Kidney (tissue), 14 donors: ENCODE results near the gene CTIF. TPM values are rescaled to one million over a fixed set of nuclear protein-coding genes. Genes with fewer than 3 reads are reported as not detected.

ENCODE experiments used
- DNase-seq, 5 donors: peaks; one replicate each; pipeline ENCODE4 v3.0.0-alpha.2; 2013 to 2020
- FAIRE-seq: peaks from 2 replicates; lab custom pipeline; 2012; peaks lifted over from hg19 to GRCh38; lab: Jason Lieb, UNC
- H3K27ac ChIP-seq, 2 donors: one replicate each; pipeline ENCODE4 v1.7.0; 2013; ENCODE audit warnings: low read depth in 2 of 2, low read length in 2 of 2, inconsistent platforms in 1 of 2
- H3K27me3 ChIP-seq: one replicate; pipeline ENCODE4 v1.7.1; 2013; ENCODE audit warnings: low read length, inconsistent platforms; ENCODE audit not compliant: control insufficient read depth, insufficient read depth
- H3K36me3 ChIP-seq, 3 donors: one replicate each; pipeline versions ENCODE4 v1.7.0 to v1.7.1; 2013; ENCODE audit warnings: low read length in 3 of 3, control low read depth in 1 of 3, inconsistent platforms in 1 of 3; ENCODE audit not compliant: insufficient read depth in 3 of 3, control insufficient read depth in 2 of 3
- H3K4me1 ChIP-seq, 3 donors: one replicate each; pipeline versions ENCODE4 v1.7.0 to v1.7.1; 2013; ENCODE audit warnings: low read length in 3 of 3, inconsistent platforms in 1 of 3, low read depth in 1 of 3; ENCODE audit not compliant: control insufficient read depth in 2 of 3, insufficient read depth in 2 of 3
- H3K4me3 ChIP-seq, 3 donors: one replicate each; pipeline versions ENCODE4 v1.7.0 to v1.8.1; 2013; ENCODE audit warnings: low read length in 3 of 3, control low read depth in 1 of 3, inconsistent platforms in 1 of 3
- H3K9ac ChIP-seq, 3 donors: one replicate each; pipeline versions ENCODE4 v1.7.0 to v1.7.1; 2013; ENCODE audit warnings: low read length in 3 of 3, control low read depth in 1 of 3, inconsistent platforms in 1 of 3
- H3K9me3 ChIP-seq, 3 donors: one replicate each; pipeline versions ENCODE4 v1.7.0 to v1.7.1; 2013; ENCODE audit warnings: low read length in 3 of 3, control low read depth in 1 of 3, inconsistent platforms in 1 of 3; ENCODE audit not compliant: control insufficient read depth in 2 of 3, insufficient read depth in 1 of 3
- CTCF ChIP-seq: IDR thresholded peaks from 3 replicates; pipeline ENCODE4 v1.5.1; 2012; ENCODE audit warnings: mild to moderate bottlenecking, moderate library complexity, borderline replicate concordance; ENCODE audit not compliant: insufficient read depth; ENCODE audit errors: extremely low read depth
- intact Hi-C: fragments of 100-400 bp; cut with DNase I; formaldehyde crosslinking; loops from one replicate; pipeline ENCODE4 v1.11.1; 2022
- polyA plus RNA-seq: library from polyadenylated mRNA; stranded (reverse); fragments of 350-450 nt; fragmentation: Illumina TruSeq; extraction: RNeasy Lipid Tissue Mini Kit (QIAGEN cat#74804); gene quantifications from one replicate; pipeline ENCODE4 v1.2.3, GENCODE V29; 2014; ENCODE audit warnings: low read depth, low replicate concordance; ENCODE audit not compliant: insufficient read depth
- total RNA-seq: library from RNA; stranded (reverse); fragmentation: NEBNext Ultra II Directional; extraction: Animal tissue kit (Norgen Biotek cat#: 25700); gene quantifications from one replicate; pipeline ENCODE4 v1.2.1, GENCODE V29; 2021
- donor health status: control.
- donor health status: control.
- donor health status: control.
- donor health status: control.
- donor health status: control.
- donor health status: DM: yes; HTN: yes; CAD: no.
- donor health status: Normal renal cell carcinoma (clear cell type).

The CTIF gene
- total and polyA plus RNA-seq, 2 donors from 2014 or later, result 37.3 to 41.9 TPM

- H3K4me1 ChIP-seq, result no peaks in the 10 kb centered on the region
- FAIRE-seq (no peak), DNase-seq (peak in 1 of 5 donors; percentile 38)
- H3K27ac ChIP-seq, result no peak overlapping the region
- no peaks in the 10 kb centered on the region for H3K9me3 ChIP-seq
- H3K9ac ChIP-seq, result no peak overlapping the region
- no peak overlapping the region for H3K4me3 ChIP-seq
- no peaks in the 10 kb centered on the region for H3K27me3 ChIP-seq
- intact Hi-C loops, result no loop called here
- TF ChIP-seq CTCF, result no peak
- H3K36me3 ChIP-seq, result peaks cover 0 to 11% (median 3%) of the 10 kb centered on the region in 3 donors
Measured at GRCh38 chr18:48765053-48765452, 226.2 kb downstream of the CTIF start.

GRCh38 chr18:48766026-48766425, 227.2 kb downstream of the CTIF start:
- intact Hi-C loops, result no loop called here
- H3K4me3 ChIP-seq, result no peak overlapping the region
- DNase-seq (no peak), FAIRE-seq (no peak)
- no peaks in the 10 kb centered on the region for H3K4me1 ChIP-seq
- peaks cover 0 to 11% (median 3%) of the 10 kb centered on the region in 3 donors for H3K36me3 ChIP-seq
- H3K9ac ChIP-seq, result no peak overlapping the region
- H3K27me3 ChIP-seq, result no peaks in the 10 kb centered on the region
- no peaks in the 10 kb centered on the region for H3K9me3 ChIP-seq
- H3K27ac ChIP-seq, result no peak overlapping the region
- TF ChIP-seq CTCF, result no peak

- Histone ChIP-seq H3K9ac (no peak overlapping the region), H3K4me3 (no peak overlapping the region), H3K27ac (no peak overlapping the region), H3K4me1 (no peaks in the 10 kb centered on the region), H3K9me3 (no peaks in the 10 kb centered on the region), H3K36me3 (peaks cover 0 to 10% (median 3%) of the 10 kb centered on the region in 3 donors), H3K27me3 (no peaks in the 10 kb centered on the region)
- FAIRE-seq (no peak), DNase-seq (peak in 1 of 5 donors; percentile 28)
- intact Hi-C loops, result no loop called here
- TF ChIP-seq CTCF, result no peak
Measured at GRCh38 chr18:48766487-48766886, 227.7 kb downstream of the CTIF start.
